Measurements from ENCODE around the gene GGACT.

GGACT gene

GRCh38 chr13:100545684-100546061 is 42.9 kb downstream of the GGACT start:
- DNase-seq, result no peak

- DNase-seq, result no peak
Observed at GRCh38 chr13:100544866-100545683, 43.5 kb downstream of the GGACT start.

GRCh38 chr13:100543872-100544602 is 44.6 kb downstream of the GGACT start:
- DNase-seq, result no peak

GRCh38 chr13:100542826-100543156 is 45.8 kb downstream of the GGACT start:
- no peak for DNase-seq

GRCh38 chr13:100541897-100542825 is 46.4 kb downstream of the GGACT start:
- no peak for DNase-seq

DNA sequence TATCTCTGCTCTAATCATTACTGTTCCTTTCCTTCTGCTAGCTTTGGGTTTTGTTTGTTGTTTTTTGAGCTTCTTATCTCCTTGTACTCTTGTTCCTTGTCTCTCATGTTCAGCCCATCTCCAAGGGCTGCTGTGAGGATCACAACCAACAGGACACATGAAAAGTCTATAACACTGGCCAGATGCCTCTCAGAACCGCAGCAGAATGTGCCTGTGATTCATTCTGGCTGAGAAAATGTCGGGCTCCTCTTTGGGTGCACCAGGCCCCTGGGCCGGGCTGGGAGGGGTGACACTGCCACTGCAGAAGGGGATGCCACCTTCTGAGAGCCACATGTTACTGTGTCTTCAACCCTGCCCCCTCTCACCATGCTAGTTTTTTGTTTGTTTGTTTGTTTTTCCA is 48.0 kb downstream of the GGACT start:
- DNase-seq, result no peak

DNA sequence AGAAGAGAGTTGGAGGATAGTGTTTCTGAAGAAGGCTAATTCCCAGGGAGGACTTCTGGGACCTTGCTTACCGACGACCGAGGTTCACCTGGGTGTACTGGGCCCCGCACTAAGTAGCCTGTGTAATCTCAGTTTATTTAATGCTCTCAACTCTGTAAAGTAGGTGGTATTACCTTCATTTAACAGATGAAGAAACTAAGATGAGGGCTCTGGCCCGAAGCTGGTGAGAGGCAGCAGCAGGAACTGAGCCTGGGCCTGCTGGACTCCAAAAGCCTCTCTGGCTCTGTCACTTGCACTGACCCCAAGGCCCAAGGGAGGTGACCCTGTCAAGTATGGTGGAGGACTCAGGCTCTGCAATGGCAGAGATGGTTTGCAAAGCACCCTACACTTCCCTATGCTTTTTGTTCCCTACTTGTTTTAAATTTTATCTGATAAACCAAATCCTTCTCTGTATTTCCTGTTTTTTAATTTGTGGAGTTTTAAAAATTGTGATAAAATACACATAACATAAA is 50.6 kb downstream of the GGACT start:
- no peak for DNase-seq

DNA sequence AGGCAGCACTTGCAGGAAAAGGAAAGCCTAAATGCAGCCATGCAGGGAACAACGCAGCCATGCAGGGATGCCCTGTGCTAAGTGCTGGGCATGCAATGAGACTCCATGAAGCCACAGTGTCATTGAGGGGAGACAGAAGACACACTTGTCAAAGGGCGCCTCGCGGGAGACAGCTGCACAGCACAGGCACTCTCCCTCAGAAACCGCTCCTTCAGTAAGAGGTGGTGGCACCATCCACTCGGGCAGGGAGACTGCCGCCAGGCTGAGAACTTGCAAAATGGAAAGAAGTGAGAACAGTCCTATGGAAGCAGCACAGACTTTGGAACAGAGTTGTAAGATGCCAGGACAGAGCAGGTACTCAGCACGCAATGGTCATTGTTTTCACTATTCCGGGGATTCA is 51.1 kb downstream of the GGACT start:
- DNase-seq, result no peak

DNA sequence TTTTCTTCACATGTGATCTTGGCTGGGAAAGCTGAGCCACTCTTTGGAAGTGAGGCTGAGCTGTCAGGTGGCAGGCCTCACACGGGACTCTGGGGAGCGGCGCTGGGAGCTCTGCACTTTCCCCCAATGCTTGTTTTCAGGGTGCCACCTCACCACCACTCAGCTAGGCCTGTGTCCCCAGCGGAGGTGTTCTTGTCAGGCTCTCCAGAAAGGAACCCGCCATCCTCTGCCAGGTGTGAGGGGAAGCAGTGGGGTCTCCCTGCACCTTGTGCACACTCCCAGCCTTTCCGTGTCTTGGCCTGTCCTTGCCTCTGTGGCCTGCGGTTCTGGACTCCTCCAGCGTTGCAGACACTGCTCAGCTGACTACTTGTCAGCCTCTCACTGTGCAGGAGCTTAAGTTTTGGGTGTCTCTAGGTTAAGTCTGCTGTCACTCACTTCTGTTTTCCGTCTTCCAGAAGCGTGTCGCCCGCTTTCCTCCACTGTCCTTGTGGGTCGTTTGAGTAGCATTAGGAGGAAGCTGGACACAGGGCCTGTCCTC is 51.9 kb downstream of the GGACT start:
- DNase-seq, result no peak

- DNase-seq, result no peak
Observed at GRCh38 chr13:100535426-100536135, 53.0 kb downstream of the GGACT start.

DNA sequence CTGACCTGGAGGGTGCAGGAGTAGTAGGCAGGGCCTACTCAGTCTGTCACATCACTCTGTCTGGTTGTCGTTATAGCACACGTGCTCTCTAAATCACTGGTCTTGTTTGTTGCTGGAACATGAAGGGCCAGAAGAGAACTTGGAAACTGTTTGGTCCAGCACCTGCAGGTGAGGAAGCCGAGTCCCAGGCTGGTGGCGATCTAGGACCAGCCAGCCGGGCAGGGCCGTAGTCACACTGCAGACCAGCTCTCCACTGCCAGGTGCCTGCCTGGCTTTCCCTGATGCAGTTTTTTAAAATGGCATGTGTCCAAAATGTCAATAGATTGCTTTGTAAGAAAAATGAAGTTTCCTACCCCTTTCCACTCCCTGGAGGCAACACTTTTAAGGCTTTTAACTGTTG is 53.7 kb downstream of the GGACT start:
- DNase-seq, result no peak

GRCh38 chr13:100534147-100534843 is 54.3 kb downstream of the GGACT start:
- no peak for DNase-seq

DNA sequence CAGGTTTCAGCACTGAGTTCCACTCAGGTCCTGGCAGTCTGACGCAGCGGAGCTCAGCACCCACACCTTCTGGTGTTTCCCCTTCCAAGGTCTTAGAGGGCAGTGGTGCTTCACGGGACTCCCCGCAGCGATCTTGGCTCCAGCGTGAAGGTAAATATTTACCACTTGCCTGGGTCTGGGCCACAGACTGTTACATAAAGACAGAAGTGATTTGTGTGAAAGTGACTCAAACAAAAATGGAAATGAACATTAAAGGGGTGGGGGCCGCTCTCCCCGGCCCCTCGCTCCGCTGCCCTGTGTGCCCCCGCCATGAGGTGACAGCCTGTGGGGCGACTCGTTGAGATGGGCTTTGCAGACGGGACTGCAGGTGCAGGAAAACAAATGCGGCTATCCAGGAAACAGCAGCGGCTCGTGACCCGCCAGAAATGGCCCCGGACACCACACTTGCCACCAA is 55.0 kb downstream of the GGACT start:
- DNase-seq, result no peak

GRCh38 chr13:100532836-100533435 is 55.7 kb downstream of the GGACT start:
- no peak for DNase-seq

DNA sequence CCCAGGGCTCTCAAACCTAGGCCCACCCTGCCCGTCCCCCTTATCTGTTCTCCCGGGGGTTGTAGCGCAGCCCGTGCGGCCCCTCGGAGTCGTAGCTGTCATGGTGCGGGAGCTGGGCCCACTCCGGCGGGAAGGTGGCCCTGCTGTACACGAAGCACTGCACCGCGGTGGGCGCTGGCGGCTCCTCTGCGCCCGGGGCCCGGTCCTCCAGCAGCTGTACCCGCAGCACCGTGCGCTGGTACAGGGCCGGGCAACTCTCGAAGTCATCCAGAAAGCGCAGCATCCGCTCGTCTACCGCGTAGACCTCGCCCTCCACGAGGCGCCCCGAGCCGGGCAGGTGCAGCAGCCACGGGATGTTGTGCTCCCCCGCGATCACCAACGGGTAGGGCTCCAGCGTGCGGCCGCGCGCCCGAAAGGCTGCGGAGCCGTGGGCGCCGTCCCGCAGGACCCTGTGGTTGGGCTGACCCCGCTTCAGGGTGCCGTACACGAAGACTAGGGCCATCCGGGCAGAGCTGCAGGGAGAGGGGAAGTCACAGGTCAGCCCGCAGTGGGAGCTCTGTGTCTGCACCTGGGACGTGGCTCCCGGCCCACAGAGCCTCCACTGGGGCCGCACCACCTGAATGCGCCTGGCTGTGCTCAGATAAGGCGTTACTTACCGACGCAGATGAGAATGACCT is 56.4 kb downstream of the GGACT start:
- DNase-seq, result no peak

DNA sequence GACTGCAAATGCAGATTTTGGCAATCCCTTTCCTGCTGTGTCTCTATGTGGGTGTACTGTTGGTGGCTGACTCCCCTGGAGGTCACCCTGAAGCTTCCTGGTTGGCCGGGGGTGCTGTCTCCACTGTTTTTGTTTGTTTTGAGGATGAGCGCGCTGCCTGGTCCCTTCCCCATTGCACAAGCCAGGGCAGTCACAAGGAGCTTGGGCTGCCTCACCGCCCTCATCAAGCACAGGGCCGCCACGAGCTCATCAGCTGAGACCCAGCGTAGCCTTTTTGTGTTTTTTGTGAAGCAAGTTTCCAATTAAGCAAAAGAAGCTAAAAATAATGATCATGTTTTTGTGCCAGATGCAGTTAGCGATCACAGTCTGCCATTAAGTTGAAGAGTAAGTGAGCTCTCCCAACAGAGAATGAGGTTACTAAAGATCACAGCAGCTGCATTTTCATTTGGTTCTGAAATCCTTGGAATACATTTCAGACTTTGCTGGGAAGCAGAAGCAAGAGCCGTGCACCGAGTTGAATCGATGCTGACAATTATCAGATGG is 57.8 kb downstream of the GGACT start:
- DNase-seq, result no peak

DNA sequence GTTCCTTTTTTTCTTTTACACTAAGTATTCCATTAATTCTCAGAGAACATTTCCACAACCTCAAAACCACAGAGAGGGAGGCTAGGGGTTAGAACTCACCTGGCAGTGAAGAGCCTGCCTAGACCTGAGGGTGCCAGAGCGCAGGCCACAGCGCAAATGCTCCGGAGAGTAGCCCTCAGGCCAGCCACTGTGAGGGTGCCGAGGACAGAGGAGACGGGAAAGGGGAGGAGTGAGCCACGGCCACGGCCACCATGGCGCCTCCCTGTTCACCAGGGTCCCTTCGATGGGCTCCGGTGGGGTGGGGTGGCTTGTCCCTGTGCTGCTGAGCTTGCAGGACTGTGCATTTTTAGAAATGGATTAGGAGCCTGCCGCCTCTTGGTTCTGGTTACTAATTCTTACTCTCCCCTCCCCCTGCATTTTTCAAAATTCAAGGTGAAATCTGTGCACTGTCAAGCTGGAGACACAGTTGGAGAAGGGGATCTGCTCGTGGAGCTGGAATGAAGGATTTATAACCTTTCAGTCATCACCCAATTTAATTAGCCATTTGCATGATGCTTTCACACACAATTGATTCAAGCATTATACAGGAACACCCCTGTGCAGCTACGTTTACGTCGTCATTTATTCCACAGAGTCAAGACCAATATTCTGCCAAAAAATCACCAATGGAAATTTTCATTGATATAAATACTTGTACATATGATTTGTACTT is 58.8 kb downstream of the GGACT start:
- DNase-seq, result no peak

DNA sequence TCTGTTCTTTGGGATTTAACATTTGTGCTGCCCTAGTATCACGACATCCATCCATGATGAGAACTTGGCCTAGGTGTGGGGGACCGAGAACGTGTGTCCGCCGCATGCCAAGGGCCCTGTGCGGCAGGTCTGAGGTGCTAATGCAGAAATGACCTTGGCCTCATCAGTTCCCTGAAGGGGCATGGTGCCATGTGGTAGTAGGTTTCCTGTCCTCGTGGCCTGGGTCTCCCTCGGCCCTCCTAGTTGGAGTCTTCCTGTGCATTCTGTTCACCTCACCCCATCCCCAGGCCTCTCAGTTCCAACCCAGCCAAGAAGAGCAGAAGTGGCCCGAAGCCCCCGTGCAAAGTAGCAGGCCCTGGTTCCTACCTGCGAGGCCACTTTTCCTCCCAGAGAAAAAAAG is 59.8 kb downstream of the GGACT start:
- no peak for DNase-seq

GRCh38 chr13:100528353-100528752 is 60.2 kb downstream of the GGACT start:
- no peak for DNase-seq

DNA sequence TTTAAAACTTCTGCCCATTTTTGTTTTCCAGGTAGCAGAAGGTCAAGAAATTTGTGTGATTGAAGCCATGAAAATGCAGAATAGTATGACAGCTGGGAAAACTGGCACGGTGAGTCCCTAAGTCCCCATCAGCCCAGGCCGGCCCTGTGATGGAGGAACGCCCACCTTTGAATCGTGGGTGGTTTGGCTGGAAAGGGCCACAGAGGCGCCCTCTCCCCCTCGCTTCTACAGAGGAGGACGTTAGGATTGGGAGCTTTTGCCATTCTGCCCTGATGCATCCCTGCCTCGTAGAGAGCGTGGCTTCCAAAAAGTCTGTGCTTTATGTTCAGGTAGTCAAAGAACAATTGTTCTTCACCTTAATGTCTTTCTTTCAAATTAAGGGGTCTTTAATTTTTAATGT is 60.9 kb downstream of the GGACT start:
- DNase-seq, result no peak
